ENCODE measurements around the gene PCNA.

DNA sequence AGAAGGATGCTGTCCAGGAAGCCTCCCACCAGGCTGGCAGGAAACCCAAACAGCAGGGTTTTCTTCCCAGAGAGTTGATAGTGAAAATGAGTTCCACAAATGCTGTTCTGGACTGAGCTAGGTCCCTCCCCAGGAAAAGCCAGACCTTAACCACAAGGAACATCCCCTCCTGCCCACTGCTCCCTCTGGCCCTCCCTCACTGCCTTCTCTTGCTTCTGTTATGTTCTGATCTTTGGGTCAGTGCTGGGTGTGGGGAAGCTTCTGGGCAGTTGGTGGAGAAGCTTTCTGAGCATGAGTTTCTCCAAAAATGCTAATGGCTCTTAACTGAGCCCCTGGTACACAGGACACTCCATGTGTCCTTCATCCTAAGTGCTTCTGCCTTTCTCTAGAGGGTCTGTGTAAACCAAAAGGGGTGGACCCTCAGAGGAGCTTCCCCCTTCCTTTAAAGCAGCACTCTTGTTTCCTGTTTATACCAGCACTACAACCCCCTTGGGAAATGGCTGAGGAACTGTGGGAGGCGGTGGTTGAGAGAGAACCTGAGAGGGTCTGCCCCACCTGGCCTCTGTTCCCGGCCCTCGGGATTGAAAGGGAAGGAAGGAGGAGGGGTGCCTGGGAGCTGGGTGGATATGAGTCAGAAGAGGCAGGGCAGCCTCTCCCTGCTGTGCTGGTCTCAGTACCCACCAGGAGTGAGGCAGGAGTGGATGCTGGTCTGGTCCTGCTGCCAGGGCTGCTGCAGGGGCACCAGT is 49.1 kb upstream of the PCNA start:
- TF ChIP-seq CTCF (conservative IDR thresholded peaks at IDR 0.05; ENCODE audit: low read length) (no peak), EZH2phosphoT487 (IDR thresholded peaks at IDR 0.05; ENCODE audit: borderline replicate concordance) (no peak)

Data from Loucy (cell line).